MM.1S (cell line): ENCODE results near the gene HELZ2.

Source experiments
- EZH2phosphoT487 ChIP-seq: fragments of 300-600 bp; sonication (generic); IDR thresholded peaks from 2 replicates; pipeline ENCODE4 v1.6.1; 2018; ENCODE audit warnings: antibody characterized with exemption, low read length
- TF ChIP-seq, protein P1 (sequence below): fragments of 300-600 bp; sonication (generic); IDR thresholded peaks from 2 replicates; pipeline ENCODE4 v1.5.1; 2016; ENCODE audit warnings: antibody characterized with exemption, low read length, mixed read lengths

DNA sequence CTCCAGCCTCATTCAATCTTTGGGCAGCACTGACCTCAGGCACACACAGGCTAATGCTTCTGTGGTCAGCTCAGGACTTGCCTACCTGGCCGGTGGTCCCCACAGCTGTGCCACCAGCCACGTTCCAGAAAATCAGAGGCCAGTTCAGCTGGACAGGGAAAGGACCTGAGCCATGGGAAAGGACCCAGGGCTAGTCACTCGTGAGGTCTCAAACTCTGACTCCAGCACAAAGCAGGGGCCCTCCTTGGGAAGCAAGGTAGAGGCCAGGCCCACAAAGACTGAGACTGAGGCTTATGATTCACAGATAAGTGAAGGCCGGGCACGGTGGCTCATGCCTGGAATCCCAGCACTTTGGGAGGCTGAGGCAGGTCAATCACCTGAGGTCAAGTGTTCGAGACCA, 22.4 kb upstream of the HELZ2 start:
- TF ChIP-seq, protein P1, sequence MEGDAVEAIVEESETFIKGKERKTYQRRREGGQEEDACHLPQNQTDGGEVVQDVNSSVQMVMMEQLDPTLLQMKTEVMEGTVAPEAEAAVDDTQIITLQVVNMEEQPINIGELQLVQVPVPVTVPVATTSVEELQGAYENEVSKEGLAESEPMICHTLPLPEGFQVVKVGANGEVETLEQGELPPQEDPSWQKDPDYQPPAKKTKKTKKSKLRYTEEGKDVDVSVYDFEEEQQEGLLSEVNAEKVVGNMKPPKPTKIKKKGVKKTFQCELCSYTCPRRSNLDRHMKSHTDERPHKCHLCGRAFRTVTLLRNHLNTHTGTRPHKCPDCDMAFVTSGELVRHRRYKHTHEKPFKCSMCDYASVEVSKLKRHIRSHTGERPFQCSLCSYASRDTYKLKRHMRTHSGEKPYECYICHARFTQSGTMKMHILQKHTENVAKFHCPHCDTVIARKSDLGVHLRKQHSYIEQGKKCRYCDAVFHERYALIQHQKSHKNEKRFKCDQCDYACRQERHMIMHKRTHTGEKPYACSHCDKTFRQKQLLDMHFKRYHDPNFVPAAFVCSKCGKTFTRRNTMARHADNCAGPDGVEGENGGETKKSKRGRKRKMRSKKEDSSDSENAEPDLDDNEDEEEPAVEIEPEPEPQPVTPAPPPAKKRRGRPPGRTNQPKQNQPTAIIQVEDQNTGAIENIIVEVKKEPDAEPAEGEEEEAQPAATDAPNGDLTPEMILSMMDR: no peak
- no peak for TF ChIP-seq EZH2phosphoT487
